Caki2 (cell line): ENCODE measurements around the gene RAB40B. TPM values are rescaled to one million over a fixed set of nuclear protein-coding genes. Genes with fewer than 3 reads are reported as not detected.
"Not testable (repeated sequence)": the region's sequence is repeated elsewhere in the genome, so short reads cannot be mapped to it uniquely, and the experiment has no call there.

Experiments
- DNase-seq: peaks from one replicate; pipeline ENCODE4 v3.0.0-alpha.2; 2015; ENCODE audit warnings: low read depth
- in situ Hi-C: cut with HindIII; loops from 2 replicates; pipeline ENCODE4 v1.10.0; 2016; ENCODE audit warnings: low sequenced_read_pairs, low pct_unique_long_range_greater_than_20kb, mixed read lengths
- total RNA-seq: library from RNA; depleted of rRNA; stranded (reverse); fragments of >200 nt; shearing (Covaris generic); gene quantifications from 2 replicates; pipeline ENCODE4 v1.2.3, GENCODE V29; 2014; ENCODE audit warnings: low replicate concordance; rRNA removed

RAB40B gene
- 37.9 and 83.6 TPM in 2 replicates for total RNA-seq

GRCh38 chr17:82698065-82698973 lies at the start of gene RAB40B:
RAB40B (minus strand) TSS chr17:82698698; CDS start chr17:82698596, 102 bp downstream.
- in situ Hi-C loops, result no loop called here
- peak; percentile 96 for DNase-seq

- no peak for DNase-seq
- in situ Hi-C loops, result no loop called here
Measured at GRCh38 chr17:82745524-82745923, 47.0 kb upstream of the RAB40B start.

GRCh38 chr17:82744736-82745135 lies 46.2 kb upstream of the RAB40B start:
- in situ Hi-C loops, result not testable (repeated sequence)

GRCh38 chr17:82743344-82744219 lies 45.1 kb upstream of the RAB40B start:
- in situ Hi-C loops, result no loop called here
- DNase-seq, result no peak

More at GRCh38 chr17:82744736-82745135, 46.2 kb upstream of the RAB40B start:
- DNase-seq, result not testable (repeated sequence)

- DNase-seq, result no peak
- in situ Hi-C loops, result no loop called here
Measured at GRCh38 chr17:82740906-82741759, 42.6 kb upstream of the RAB40B start.

- DNase-seq, result no peak
- in situ Hi-C loops, result no loop called here
Measured at GRCh38 chr17:82737967-82738877, 39.7 kb upstream of the RAB40B start.

- in situ Hi-C loops, result no loop called here
- no peak for DNase-seq
Measured at GRCh38 chr17:82736511-82737185, 38.1 kb upstream of the RAB40B start.

GRCh38 chr17:82734987-82735866 lies 36.7 kb upstream of the RAB40B start, which contains the start of gene FN3K:
FN3K (plus strand) TSS chr17:82735615; CDS start chr17:82735637, 22 bp downstream.
- in situ Hi-C loops, result no loop called here
- DNase-seq, result peak; percentile 78

GRCh38 chr17:82732118-82732743 lies 33.7 kb upstream of the RAB40B start:
- DNase-seq, result no peak
- in situ Hi-C loops, result no loop called here

- in situ Hi-C loops, result no loop called here
- DNase-seq, result no peak
Measured at GRCh38 chr17:82729479-82730260, 31.2 kb upstream of the RAB40B start.

GRCh38 chr17:82726427-82726826 lies 27.9 kb upstream of the RAB40B start:
- DNase-seq, result no peak
- in situ Hi-C loops, result no loop called here

- in situ Hi-C loops, result no loop called here
- DNase-seq, result no peak
Measured at GRCh38 chr17:82723169-82723807, 24.8 kb upstream of the RAB40B start.

GRCh38 chr17:82722341-82723013 lies 24.0 kb upstream of the RAB40B start:
- in situ Hi-C loops, result no loop called here
- DNase-seq, result no peak

GRCh38 chr17:82720204-82720603 lies 21.7 kb upstream of the RAB40B start:
- no peak for DNase-seq
- in situ Hi-C loops, result no loop called here
